UCSD-AML1 (cell line): ENCODE data around the gene FOXA3.

Experiments
- DNase-seq: peaks from one replicate; lab custom pipeline; 2025; ENCODE audit not compliant: unreplicated experiment; lab: John Stamatoyannopoulos, UW

The FOXA3 gene

GRCh38 chr19:45917421-45918091, 53.4 kb downstream of the FOXA3 start:
- no peak for DNase-seq

GRCh38 chr19:45918721-45919120, 54.6 kb downstream of the FOXA3 start:
- no peak for DNase-seq

DNA sequence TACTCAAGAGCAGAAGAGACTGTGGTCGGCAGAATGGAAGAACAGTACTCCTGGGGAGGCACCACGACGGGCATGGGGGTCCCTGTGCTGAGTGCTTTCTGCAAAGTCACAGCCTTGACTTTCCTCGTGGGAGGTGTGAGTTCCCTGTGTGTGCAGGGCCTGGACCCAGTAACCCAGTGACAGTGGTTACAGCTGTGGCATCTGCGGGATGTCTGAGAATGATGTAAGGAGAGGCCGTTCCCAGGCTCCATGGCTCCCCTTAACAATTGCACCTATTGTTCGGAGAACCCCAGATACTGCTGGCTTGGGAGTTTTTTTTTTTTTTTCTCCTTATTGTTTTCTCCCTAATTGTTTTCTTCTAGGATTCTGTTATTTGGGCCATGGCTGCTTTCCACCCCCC, 55.6 kb downstream of the FOXA3 start:
- DNase-seq = no peak

DNA sequence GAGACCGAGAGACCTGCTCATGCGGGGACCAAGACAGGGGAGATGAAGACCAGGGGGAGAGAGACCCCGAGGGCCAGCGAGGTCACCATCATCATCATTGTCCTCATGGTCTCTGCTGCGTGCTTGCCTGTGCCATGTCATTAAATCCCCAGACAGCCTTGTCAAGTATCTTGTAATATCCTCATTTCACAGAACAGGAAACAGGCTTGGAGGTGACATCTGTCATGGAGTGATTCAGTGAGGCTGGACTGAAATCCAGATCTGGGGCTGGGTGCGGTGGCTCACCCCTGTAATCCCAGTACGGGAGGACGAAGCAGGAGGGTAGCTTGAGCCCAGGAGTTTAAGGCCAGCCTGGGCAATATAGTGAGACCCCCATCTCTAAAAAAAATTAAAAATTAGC, 56.3 kb downstream of the FOXA3 start:
- no peak for DNase-seq

DNA sequence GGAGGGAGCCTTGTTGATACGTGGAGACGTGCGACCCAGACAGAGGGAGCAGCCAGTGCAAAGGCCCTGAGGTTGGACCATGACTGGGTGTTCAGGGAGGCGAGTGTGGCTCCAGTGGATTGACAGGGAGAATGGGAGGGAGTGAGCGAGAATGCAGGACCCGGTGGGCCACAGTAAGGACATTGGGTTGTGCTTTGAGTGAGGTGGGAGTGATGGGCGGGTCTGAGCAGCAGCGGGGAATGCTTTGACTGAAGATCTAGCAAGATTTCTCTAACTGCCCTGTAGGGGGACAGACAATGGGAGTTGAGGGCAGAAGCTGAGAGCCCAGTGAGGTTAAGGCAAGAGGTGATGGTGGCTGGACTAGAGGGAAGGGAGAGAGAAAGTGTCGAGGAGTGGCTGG, 58.2 kb downstream of the FOXA3 start:
- no peak for DNase-seq
